Chondrocyte (in vitro differentiated cells): Measurements from ENCODE around the gene FES. TPM values are rescaled to one million over a fixed set of nuclear protein-coding genes. Genes with fewer than 3 reads are reported as not detected.

Experiments used
- DNase-seq: peaks from one replicate; pipeline ENCODE4 v3.0.0; 2021; ENCODE audit warnings: mixed read lengths, low spot score
- H3K27ac Mint-ChIP-seq: one replicate; pipeline ENCODE4 v1.8.0; 2021; ENCODE audit warnings: mild to moderate bottlenecking, moderate library complexity, mixed read lengths; ENCODE audit not compliant: unreplicated experiment
- H3K27me3 Mint-ChIP-seq: 2 replicates; pipeline ENCODE4 v1.8.0; 2021; ENCODE audit warnings: low read depth, mixed read lengths
- H3K36me3 Mint-ChIP-seq: 2 replicates; pipeline ENCODE4 v1.8.0; 2021; ENCODE audit warnings: low read depth, mixed read lengths
- H3K4me1 Mint-ChIP-seq: 2 replicates; pipeline ENCODE4 v1.8.0; 2021; ENCODE audit warnings: low read depth, mild to moderate bottlenecking, mixed read lengths
- H3K4me3 Mint-ChIP-seq: one replicate; pipeline ENCODE4 v1.8.0; 2021; ENCODE audit warnings: mild to moderate bottlenecking, moderate library complexity, mixed read lengths; ENCODE audit not compliant: unreplicated experiment
- H3K9me3 Mint-ChIP-seq: 2 replicates; pipeline ENCODE4 v1.8.0; 2021; ENCODE audit warnings: low read depth, mixed read lengths
- CTCF ChIP-seq: fragments of 200-600 bp; sonication (generic); IDR thresholded peaks from 2 replicates; pipeline ENCODE4 v1.5.0; 2021; ENCODE audit warnings: antibody characterized with exemption, mild to moderate bottlenecking, moderate library complexity
- total RNA-seq: library from RNA; stranded (reverse); gene quantifications from 3 replicates; pipeline ENCODE4 v1.2.1, GENCODE V29; 2021

FES gene
- total RNA-seq, 1 donor from 2014 or later: 2.4 TPM

GRCh38 chr15:90875549-90875981 lies 8.7 kb upstream of the FES start:
- Mint-ChIP-seq H3K9me3 (no peaks in the 10 kb centered on the region), H3K27me3 (no peaks in the 10 kb centered on the region), H3K4me1 (peaks cover 28% of the 10 kb centered on the region), H3K36me3 (peaks cover 23% of the 10 kb centered on the region), H3K27ac (no peak overlapping the region), H3K4me3 (no peak overlapping the region)
- TF ChIP-seq CTCF: no peak
- DNase-seq: peak; percentile 87

- H3K27me3 Mint-ChIP-seq: no peaks in the 10 kb centered on the region
- TF ChIP-seq CTCF: no peak
- peaks cover 23% of the 10 kb centered on the region for H3K36me3 Mint-ChIP-seq
- no peak overlapping the region for H3K27ac Mint-ChIP-seq
- DNase-seq: peak; percentile 89
- H3K4me1 Mint-ChIP-seq: peaks cover 24% of the 10 kb centered on the region
- no peak overlapping the region for H3K4me3 Mint-ChIP-seq
- no peaks in the 10 kb centered on the region for H3K9me3 Mint-ChIP-seq
Observed at GRCh38 chr15:90876046-90876445, 8.3 kb upstream of the FES start.

- DNase-seq: no peak
Observed at GRCh38 chr15:90876512-90877170, 7.7 kb upstream of the FES start.

GRCh38 chr15:90877315-90877714 lies 7.0 kb upstream of the FES start:
- no peak for TF ChIP-seq CTCF
- no peaks in the 10 kb centered on the region for H3K9me3 Mint-ChIP-seq
- H3K4me3 Mint-ChIP-seq: no peak overlapping the region
- H3K27ac Mint-ChIP-seq: no peak overlapping the region
- H3K36me3 Mint-ChIP-seq: peaks cover 23% of the 10 kb centered on the region
- H3K27me3 Mint-ChIP-seq: no peaks in the 10 kb centered on the region
- peaks cover 22% of the 10 kb centered on the region for H3K4me1 Mint-ChIP-seq
- DNase-seq: peak; percentile 70

More at GRCh38 chr15:90876512-90877170, 7.7 kb upstream of the FES start:
- peaks cover 23% of the 10 kb centered on the region for H3K36me3 Mint-ChIP-seq
- H3K27ac Mint-ChIP-seq: no peak overlapping the region
- no peak overlapping the region for H3K4me3 Mint-ChIP-seq
- TF ChIP-seq CTCF: no peak
- no peaks in the 10 kb centered on the region for H3K27me3 Mint-ChIP-seq
- H3K4me1 Mint-ChIP-seq: peaks cover 24% of the 10 kb centered on the region
- no peaks in the 10 kb centered on the region for H3K9me3 Mint-ChIP-seq

- Mint-ChIP-seq H3K9me3 (no peaks in the 10 kb centered on the region), H3K27me3 (no peaks in the 10 kb centered on the region), H3K4me1 (peaks cover 15% of the 10 kb centered on the region), H3K27ac (no peak overlapping the region), H3K36me3 (peaks cover 23% of the 10 kb centered on the region), H3K4me3 (no peak overlapping the region)
- peak; percentile 83 for DNase-seq
- no peak for TF ChIP-seq CTCF
Observed at GRCh38 chr15:90877996-90878395, 6.3 kb upstream of the FES start.
